Stimulated activated CD4-positive, alpha-beta T cell treated with anti-CD3 and anti-CD28 coated beads, Interleukin-2, amount 100 ng/mL, for 4 hours (primary cell): Measurements from ENCODE around the gene BEX3.
A peak's percentile ranks its signal among the peaks of the same experiment; 100 is the strongest.
"Not testable (repeated sequence)": the region's sequence is repeated elsewhere in the genome, so short reads cannot be mapped to it uniquely, and the experiment has no call there.

ENCODE experiments used
- DNase-seq: peaks from one replicate; pipeline ENCODE4 v3.0.0-alpha.2; 2020; ENCODE audit warnings: low read depth

The BEX3 gene

DNA sequence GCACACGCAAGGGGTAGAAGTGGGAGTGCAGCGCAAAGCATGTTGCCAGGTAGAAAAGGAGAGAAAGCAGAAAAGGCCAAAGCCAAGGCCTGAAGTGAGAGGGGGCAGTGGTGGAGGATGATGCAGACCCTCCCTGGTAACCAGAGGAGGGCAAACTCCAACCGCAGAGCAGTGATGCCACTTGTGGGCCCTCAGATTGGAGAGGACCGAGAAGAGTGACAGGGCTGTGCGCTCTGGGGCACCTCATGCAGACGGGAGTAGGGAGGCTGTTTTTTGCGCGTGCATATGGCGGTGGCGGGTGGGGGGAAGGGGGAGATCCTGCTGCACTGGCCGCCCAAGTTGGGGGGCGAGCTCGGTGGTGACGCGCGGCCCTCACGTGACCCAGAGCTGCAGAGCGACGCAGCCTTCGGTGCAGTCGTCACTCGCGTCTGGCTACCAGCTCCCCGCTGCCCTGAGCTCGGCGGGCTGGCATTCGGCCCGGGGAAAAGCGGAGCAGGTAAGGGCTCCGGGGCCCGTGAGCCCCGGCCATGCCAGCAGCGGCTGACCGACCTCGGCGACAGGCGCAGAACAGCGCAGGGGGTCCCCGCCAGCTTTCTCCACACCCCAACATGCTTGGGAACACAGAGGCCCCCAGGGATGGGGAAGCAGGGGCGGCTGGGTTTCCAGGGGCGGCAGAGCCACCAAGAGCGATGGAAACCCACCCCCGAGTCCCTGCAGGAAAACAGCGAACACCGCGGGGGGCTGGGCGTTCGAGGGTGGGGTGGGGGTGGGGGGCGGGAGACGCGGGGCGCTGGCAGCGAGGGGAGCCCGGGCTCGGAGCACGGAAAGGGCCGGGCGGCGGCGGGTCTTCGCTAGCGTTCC is at the start of gene BEX3:
BEX3 (plus strand) TSS at position 421 of the 861 bp plus-strand sequence. CDS start 984 bp downstream, outside the sequence.
- DNase-seq, result no peak

DNA sequence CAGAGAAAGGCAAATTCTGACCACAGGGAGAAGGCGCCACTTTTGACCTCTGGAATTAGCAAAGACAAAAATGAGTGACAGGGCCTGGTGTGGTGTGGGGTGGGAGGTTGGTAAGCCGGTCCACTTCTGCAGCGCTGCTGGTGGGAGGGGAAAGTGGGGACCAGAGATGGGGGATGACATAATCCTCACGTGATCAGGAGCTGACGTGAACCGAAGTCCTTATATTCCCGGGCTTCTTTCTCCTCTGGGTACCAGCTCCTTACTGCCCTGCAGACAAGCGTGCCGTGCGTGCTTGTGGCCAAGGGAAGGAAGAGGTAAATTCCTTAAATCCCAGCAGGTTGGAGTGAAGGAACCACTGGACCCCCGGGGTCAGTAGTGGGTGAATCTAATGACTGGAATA is 46.3 kb upstream of the BEX3 start, which contains the start of gene TCEAL7:
TCEAL7 (plus strand) TSS at position 249 of the 400 bp plus-strand sequence. CDS start 1,165 bp downstream, outside the sequence.
- no peak for DNase-seq

DNA sequence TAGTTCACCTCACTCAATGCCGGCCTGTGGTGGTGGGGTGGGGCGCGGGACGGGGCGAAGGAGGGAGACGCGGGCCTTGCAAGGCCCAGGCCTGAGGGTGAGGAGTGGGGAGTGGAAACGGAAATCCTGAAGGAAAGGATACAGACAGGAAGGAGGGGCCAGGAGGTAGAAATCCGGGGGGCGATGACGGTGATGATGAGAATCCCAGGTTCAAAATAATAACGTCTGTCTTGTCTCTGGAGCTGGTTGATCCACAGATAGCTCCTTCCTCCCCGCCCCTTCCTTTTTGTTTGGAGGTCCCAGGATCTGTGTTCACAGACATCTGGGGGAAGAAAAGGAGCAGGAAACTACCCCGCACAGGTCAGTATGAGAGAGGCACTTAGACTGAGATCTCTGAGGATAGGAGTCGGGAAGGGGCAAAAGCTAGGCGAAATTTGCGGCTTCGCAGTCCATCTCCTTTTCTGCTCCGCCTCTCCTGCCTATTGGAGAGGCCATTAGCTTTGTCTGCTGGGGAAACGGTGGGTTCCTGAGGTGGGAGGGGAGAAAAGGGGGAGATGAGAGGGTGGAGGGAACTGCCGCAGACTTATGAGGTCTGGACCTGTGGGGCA is 45.6 kb upstream of the BEX3 start:
- DNase-seq, result no peak

DNA sequence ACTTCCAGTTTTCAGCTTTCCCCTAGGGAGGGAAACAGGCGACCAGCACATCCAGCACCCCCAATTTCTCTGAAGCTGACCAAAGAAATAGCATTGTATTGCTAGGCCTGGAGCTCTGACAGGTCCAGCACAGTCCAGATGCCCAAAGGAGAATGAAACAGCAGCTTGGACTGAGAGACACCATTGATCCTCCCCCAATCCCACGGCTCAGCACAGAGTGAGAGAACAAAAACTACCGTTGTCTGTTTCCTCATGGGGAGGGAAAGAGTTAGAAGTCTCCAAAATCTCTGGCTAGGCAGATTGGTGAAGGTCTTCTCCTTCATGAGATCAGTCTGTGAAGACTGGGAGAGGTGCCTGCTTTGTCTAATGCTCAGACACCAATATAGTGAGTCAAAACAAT is 37.7 kb upstream of the BEX3 start:
- no peak for DNase-seq

DNA sequence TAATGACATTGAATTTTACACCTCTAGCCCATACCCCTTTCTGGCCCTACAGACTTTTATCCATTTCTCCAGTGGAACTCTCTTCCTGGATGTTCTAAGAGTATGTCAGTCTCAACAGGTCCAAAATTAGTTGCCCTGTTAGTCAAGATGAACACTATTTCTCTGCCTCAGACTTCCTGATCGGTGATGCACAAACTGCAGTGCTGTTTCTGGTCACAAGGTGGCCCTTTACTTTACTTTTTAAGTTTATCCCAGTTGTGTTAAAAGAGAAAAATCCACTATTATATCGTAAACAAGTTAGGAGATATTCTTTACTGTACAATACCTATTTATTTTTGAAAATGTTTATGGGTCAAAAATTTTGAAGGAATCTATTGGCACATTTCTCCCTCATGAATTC is 33.2 kb upstream of the BEX3 start:
- peak; percentile 14 for DNase-seq

DNA sequence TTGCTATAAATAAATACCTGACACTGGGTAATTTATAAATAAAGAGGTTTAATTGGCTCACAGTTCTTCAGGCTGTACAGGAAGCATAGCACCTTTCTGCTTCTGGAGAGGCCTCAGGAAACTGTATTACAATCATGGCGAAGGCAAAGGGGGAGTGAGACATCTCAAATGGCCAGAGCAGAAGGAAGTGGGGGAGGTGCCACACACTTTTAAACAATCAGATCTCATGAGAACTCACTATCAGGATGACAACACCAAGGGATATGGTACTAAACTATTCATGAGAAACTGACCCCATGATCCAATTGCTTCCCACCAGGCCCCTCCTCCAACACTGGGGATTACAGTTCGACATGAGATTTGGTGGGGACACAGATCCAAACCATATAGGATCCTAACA is 31.7 kb upstream of the BEX3 start:
- DNase-seq, result no peak

DNA sequence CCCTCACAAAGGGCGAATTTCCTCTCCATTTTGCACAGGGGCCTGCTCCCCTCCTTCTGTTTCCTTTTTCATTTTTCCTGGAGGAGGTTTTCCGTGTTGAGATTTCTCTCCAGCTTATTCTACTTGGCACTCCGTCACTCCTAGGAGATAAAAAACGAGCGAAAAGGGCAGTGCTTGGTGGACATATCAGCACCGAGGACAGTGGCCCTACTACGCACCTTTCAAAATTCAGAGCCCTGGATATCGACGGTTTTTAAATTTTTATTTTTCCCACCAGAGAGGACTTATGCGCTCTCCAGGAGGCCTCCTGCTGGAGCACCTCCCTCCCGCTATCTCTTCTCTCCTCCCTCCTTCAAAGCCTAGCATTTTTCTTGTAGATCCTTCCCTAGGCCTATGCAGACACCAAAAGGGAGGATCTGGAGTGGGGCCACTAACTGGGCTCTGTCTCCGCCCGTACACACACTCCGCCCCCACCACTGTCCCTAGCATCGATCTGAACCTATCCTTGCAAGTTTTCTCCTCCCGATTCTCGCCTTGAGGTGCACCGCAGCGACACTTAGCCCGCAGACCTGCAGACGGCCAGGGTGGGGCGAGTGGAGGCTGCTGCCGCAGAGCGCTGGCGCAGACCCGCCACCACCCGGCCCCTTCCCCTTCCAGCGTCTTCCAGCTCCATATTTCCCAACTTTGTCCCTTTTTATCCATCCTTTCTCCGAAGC is 28.5 kb upstream of the BEX3 start:
- DNase-seq, result no peak

DNA sequence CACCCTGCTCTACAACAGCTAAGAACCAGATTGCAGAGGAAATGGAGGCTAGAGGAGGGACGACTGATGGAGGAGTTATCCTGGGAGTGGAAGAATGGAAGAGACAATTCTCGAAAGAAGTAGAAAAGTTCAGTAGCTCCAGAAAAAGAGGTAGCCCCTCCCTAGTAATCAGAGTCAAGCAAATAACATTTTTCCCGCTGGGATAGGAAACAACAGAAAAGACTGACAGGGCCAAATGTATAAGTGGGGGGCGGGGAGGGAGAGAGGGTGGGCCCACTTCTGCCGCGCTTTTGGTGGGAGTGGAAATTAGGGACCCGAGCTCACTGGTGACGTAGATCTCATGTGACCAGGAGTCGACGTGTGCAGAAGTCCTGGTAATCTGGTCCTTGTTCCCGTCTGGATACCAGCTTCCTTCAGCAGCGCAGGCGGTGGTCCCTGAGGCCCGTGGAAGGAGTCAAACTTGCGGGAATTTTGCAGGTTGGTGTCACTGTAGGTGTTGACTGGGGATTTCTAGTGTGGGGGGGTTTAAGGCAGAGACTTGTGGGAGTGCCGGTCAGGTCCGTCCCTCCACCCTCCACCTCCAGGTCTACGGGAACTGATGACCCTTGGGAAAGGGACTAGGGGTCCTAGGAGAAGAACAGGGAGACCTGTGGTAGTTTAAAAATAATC is 20.1 kb upstream of the BEX3 start, which contains the start of gene TCEAL9:
TCEAL9 (plus strand) TSS at position 377 of the 669 bp plus-strand sequence. CDS start 1,179 bp downstream, outside the sequence.
- DNase-seq, result no peak

DNA sequence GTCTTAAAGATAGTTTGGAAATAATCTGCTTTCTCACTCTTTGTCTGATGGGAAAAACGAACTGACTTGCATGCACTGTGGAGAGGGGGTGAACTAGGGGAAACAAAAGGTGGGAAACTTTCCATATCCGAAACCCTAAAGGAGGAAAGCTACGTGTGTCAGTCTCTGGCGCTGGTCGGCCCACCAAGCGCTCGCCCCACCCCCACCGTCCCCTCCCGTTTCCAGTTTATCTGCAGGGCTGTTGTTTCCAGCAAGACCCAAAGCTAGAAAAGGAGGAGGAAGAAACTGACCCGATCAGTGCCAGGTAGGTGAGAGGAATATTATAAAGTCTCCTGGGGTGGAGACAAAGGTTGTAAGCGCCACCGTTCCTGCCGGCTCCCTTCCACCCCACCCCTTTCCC is 19.5 kb upstream of the BEX3 start:
- DNase-seq, result no peak

DNA sequence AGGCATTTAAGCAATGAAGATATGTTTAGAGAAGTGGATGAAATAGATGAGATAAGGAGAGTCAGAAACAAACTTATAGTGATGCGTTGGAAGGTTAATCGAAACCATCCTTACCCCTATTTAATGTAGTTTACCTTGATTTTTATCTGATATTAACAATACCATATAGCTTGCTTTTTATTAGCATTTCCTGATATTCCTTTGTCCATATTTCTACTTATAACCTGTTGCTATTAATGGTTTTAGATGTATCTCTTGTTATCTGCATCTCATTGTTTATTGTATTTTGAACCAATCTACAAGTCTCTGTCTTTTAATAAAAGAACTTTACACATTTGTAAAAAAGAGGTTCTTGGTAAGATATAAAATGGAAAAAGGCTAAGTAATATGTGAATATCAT is 18.5 kb upstream of the BEX3 start:
- no peak for DNase-seq

DNA sequence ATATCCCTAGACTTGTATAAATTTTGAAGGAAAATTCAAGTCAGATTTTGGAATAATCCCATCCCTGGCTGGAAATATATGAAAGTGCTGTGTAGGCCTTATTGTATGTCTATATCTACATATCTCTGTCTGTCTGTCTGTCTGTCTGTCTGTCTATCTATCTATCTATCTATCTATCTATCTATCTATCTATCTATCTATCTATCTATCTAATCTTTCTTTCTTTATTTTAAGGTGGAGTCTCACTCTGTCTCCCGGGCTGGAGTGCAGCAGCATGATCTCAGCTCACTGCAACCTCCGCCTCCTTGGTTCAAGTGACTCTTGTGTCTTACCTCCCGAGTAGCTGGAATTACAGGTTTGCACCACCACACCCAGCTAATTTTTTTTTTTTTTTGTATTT is 16.7 kb upstream of the BEX3 start:
- DNase-seq, result not testable (repeated sequence)

DNA sequence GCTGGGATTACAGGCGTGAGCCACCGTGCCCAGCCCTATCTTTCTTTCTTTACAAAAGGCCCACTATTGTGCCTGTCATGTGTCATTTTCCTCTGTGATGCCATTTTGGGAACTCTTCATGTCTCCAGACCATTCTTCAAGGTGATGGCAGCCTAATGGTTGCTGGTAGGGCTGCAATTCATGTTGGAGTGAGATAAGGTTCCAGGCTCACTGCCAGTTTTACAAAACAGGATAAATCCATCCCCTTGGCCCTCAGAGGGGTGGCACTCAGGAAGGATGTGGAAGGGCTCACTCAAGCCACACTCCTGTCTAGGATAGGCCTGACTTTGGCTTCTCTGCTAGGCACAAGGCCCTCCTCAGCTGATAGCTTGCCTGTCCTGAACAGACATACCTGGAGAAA is 16.2 kb upstream of the BEX3 start:
- no peak for DNase-seq

DNA sequence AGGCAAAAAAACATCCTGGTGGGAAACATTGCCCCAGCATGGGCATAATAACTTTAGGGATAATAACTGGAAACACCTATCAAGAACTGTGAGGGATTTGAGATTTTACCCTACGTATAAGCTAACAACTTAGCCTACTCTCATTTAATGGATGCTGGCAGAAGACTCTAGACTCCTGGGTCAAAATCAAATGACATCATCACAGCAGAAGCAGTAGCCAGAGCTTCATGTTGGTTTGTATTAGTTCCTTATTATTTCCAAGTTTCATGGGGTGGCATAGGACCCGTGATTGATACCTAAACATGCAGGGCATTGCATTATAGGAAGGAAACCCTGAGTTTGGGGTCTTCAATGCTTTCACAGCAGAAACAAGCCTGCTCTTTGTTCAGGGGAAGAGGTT is 15.4 kb upstream of the BEX3 start:
- DNase-seq, result no peak

DNA sequence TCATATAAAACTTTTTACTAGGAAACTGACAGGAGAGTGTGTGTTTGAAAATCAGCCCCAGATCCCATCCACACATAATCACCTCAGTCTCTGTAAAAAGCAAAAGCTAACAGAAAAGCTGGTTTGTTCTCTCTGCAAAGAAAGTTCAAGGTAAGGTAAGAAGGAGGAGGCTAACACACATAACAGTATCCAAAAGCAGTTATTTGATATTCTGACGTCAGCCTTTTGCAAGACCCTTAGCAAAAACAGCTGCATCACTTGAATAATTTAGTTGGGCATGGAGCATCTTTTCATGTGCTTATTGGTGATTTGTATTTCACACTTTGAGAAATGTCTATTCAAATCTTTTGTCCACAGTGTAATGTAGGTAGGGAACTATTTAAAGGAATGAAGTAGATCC is 14.5 kb upstream of the BEX3 start:
- DNase-seq, result no peak

DNA sequence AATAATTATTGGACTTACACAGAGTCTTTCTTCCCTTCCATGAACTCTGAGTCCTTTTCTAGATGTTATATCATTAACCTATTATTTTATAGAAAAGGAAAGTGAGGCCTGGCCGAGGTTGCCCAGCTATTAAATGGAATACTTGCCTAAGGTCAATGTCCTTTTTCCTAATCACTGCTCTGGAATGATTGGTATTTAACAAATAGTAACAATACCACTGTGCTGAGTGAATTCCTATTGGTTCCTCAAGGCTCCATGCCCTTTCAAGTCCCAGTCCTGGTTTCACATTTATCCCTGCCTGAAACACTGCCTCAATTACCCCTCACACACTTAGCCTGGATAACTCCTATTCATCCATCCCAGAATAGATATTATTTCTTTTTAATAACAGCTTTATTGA is 13.9 kb upstream of the BEX3 start:
- DNase-seq, result no peak

DNA sequence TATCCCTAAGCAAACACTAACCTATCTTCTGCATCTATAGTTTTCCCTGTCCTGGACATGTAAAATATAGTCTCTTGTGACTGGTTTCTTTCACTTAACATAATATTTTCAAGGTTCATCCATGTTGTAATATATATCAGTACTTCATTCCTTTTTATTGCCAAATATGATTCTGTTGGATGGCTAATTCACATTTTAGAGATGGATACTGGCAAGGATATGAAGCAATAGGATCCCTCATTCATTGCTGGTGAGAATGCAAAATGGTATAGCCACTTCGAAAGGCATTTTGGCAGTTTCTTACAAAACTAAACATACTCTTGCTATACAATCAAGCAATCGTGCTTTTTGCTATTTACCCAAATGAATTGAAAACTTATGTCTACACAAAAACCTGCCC is 13.3 kb upstream of the BEX3 start:
- no peak for DNase-seq

DNA sequence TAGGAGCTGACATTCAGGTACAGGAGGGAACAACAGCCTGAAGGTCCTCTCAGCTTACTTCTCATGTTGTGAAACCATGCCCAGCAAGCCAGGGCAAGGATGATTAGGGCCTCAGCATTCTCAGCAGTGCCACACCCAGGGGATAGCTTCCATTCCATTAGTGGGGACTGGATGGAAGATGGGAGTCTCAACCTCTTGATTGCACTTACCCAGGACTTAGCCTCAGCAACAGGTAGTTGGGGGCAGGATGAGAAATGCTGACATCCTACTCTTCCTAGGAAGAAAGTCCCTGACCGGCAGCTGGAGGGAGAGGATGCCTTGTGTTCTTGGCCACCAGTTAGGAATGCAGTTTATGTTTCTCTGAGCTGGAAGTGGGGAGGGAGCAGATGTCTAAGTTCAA is 8.8 kb upstream of the BEX3 start:
- DNase-seq, result no peak

DNA sequence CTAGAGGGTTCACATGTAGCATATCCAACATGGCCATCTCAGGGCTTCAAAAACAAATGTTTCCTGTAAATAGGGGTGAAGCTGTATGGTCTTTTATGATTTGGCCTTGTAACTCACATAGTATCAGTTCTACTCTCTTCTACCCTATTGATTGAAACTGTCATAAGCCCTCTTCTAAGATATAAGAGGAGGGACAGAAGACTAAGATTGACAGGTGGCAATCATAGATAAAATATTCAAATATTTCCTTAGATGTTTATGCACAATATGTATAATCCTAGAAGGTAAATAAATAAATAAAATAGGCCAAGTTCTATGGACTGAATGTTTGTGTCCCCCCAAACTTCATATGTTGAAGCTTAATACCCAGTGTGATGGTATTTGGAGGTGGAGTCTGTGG is 6.9 kb upstream of the BEX3 start:
- no peak for DNase-seq

DNA sequence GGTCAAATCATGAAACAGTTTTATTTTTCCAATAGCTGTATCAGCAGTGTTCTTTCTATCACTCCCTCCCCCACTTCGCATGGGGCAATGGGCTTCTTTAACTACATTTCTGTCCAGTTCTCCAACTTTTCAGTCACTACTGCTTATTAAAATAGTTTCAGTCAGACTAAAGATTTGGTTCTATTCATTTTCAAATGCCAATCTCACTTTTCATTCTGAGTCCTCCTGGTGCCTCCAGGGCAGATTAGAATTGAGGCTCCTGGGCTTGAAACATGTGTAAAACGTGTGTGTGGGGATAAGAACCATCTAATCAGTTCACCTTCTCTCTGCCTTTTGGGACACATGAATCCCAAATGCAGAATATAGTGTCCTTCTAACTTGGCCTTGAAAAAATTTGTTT is 3.5 kb upstream of the BEX3 start:
- DNase-seq, result no peak

DNA sequence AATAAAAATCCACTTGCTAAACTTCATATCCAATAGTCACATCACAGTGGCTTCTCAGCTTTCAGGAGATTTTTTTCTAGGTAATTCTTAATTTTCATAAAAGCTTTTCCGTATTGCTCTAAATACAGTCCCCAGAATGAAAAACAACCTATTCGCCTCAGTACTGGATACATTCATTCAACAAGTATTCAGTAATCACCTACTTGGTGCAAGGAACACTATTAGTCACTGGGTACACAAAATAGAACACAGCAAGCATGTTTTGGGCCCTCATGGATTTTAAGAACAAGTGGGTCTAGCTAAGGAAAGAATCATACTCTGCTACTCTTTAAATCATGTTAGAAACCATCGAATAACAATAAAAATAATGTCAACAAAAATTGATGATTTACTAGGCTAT is 2.8 kb upstream of the BEX3 start:
- DNase-seq, result no peak

DNA sequence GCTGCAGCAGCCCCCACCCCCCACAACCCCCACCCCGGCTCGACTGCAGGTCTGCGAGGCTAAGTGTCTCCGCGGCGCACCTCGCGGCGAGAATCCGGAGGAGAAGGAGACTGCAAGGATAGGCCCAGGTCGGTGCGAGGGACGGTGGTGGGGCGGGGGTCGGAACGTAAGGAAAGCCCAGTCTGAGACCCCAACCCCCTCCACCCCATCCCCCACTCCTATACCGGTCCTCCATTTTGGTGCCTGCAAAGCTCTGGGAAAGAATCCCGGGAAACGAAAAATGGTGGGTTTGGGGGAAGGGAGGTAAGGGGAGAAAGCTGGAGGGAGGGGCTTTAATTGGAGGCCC is 614 bp downstream of the BEX3 start:
- no peak for DNase-seq

DNA sequence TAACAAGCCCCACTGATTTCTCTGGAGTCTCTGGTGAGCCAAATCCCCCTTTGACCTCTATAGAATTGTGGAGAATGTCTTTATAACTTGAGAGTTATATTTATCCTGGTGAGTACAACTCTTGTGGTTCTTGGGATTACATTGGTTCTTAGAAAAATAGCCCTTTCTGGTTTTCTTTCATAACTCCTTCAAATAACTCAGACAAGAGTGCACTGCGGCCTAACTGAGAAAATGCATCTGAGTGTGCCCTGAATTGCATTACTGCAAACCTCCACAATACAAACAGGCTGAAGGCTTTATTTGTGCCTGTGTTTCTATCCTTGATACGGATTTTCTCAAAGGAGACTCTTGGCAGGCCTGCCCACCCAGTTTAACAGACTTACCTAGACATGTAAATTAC is 2.7 kb downstream of the BEX3 start:
- DNase-seq, result no peak
